Anterior cingulate cortex (tissue), 58 donors: ENCODE results near the gene KDM4B.

Source experiments
- DNase-seq, 58 donors: peaks; one replicate each; lab custom pipeline; 2025; lab: John Stamatoyannopoulos, UW

The KDM4B gene

DNA sequence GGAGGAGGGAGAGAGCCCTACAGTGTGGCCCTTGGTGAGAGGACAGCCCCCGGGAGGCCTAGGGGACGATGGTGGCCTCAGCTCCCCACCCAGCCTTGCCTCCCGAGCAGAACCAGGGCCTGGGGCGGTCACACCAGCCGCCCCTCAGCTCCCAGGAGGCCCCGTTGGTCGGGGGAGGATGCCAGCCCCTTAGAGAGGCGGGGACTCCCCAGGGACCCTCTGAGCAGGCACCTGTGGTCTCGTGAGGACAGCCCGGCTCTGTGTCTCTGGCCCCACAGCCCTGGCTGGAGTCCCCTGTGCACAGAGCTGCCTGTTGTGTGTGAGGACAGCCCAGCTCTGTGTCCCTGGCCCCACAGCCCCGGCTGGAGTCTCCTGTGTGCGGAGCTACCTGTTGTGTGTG, 158.8 kb downstream of the KDM4B start:
- DNase-seq, result no peak

DNA sequence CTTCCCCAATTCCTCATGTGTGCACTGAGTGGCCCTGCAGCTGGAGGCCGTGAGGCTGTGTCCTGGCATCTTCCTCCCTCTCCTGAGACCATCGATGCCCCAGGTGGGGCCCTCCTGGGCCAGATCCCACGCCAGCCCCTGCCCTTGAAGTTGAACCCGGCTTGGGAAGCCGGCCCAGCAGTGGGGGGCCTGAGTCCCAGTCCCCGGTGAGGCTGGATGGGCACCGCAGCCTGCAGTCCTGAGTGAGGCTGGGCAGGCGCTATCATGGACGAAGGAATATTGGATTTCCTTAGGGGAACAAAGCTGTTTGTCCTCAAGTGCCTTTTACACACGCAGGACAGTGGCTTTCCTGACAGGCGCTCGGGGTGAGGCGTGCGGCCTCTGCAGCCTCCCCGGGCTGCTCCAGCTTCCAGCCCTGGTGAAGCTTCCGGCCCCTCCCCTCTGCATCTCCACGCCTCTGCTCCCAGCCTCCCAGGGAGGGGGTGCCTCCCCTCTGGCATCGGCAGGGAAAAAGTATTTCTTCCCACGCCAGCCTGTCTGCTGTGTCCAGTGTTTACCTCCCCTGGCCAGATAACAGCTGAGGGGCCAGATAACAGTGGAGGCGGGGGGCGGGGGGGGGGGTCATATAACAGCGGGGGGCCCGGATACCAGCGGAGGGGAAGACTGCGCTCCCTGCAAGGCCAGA, 159.5 kb downstream of the KDM4B start:
- peak in 3 of 58 donors; percentile 10 to 35 (median 17) for DNase-seq

DNA sequence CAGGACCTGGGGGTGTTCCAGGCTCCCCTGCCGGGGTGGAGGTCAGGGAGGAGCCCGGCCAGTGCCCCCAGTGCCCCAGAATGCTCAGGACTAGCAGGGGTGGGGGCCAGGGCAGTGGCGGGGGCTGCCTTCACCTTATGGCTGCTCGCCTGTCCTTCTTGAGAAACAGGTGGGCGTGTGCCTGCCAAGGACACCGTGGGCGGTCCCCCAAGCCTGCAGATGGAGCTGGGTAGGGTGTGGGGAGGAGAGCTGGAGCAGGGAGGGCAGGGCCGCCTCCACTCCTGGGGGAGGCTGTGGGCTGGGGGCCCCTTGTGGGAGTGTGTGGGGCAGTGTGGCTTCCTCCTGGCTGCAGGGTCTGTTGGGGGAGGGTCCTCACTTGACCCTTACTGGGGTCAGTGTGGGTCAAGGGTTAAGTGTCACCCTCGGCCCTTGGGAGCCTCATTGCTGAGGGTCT, 160.1 kb downstream of the KDM4B start:
- no peak for DNase-seq

DNA sequence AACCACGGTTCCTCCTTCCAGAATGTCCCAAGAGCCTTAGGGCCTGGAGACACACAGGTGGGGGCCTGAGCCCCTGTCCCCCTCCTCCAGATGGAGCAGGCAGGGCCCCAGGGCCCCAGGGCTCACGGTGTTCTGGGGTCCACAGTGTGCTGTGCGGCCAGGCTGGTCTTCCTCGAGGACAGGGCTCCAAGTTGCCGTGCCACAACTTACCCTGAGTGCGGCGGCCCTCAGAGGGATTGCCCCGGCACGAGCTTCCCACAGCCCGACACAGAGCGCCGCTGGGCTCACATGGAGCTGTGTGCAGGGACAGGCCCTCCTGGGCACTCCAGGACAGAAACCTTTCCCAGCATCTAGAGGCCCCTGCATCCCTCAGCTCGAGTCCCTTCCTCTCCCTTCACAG, 160.8 kb downstream of the KDM4B start:
- no peak for DNase-seq

DNA sequence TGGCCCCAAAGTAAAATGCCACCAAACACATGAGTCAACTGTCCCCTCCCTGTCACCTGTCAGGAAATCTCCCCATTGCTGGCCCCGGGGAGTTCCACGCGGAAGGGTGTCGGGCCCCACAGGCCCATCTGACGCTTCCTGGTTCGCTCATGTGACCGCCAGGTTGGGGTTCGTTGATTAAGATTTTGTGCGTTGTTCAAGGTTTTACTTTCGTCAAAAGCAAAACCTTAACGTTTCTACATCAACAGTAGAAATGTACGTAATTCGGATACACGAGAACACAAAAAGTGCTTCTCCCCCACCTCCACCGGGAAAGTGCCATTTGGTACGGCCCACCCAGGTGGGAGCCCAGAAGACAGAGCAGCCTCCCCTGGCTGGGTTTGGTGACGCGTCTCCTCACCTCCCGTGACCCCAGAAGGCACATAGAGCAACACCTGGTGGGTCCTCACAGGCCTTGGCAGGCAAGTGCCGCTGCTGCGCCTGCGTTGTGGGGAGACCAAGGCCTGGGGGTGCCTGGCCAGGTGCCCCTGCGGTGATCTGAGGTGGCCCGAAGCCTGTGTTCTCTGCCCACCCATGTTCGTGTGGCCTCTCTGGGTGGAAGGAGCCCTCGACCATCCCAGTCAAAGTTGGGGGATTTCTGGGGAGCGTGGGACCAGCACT, 161.6 kb downstream of the KDM4B start:
- DNase-seq, result no peak

DNA sequence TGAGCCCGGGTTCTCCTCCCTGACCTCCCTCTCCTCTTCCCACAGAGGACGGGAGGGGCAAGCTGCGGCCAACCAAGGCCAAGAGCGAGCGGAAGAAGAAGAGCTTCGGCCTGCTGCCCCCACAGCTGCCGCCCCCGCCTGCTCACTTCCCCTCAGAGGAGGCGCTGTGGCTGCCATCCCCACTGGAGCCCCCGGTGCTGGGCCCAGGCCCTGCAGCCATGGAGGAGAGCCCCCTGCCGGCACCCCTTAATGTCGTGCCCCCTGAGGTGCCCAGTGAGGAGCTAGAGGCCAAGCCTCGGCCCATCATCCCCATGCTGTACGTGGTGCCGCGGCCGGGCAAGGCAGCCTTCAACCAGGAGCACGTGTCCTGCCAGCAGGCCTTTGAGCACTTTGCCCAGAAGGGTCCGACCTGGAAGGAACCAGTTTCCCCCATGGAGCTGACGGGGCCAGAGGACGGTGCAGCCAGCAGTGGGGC, 162.2 kb downstream of the KDM4B start:
- DNase-seq, result no peak

DNA sequence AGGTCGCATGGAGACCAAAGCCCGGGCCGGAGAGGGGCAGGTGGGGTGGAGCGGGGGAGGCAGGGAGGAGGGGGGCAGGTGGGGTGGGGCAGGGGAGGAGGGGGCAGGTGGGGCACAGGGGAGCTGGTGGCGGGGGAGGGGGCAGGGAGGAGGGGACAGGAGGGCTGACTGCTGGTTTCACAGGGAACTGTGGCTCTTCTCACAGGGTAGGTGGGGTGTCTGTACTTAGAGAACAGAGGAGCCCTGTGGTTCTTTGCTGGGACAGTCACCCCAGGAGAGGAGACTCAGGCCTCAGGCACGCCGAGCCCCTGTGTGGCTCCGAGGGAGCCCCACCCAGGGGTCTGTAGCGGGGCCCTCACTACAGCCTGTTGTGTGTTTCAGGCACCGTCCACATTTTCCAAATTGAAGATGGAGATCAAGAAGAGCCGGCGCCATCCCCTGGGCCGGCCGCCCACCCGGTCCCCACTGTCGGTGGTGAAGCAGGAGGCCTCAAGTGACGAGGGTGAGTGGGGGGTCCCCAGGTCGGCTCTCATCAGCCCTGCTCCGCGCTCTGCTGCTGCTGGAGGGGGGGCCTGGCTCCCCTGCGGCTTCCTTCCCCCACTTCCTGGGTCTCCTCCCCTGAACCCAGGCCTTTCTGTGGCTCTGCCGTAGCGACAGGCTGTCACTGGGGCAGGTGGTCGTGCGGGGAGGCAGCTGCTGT, 162.7 kb downstream of the KDM4B start:
- DNase-seq, result no peak

DNA sequence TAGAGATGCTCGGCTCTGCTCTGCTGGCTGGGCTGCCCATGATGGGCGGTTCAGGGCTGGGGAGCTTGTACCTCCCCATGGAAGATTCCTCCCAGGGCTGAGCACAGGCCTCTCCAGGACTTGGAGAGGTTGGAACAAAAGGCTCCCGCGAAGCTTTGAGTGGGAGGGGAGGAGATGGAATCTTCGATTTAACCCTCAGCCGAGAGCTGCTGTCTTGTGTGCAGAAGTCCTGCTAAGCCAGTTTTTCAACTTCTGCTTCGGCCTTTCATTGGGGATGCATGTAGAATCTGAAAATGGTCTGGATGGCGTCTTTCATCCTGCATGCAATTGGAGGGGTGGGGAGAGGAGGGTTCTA, 163.3 kb downstream of the KDM4B start:
- peak in 4 of 58 donors; percentile 14 to 45 (median 22) for DNase-seq

DNA sequence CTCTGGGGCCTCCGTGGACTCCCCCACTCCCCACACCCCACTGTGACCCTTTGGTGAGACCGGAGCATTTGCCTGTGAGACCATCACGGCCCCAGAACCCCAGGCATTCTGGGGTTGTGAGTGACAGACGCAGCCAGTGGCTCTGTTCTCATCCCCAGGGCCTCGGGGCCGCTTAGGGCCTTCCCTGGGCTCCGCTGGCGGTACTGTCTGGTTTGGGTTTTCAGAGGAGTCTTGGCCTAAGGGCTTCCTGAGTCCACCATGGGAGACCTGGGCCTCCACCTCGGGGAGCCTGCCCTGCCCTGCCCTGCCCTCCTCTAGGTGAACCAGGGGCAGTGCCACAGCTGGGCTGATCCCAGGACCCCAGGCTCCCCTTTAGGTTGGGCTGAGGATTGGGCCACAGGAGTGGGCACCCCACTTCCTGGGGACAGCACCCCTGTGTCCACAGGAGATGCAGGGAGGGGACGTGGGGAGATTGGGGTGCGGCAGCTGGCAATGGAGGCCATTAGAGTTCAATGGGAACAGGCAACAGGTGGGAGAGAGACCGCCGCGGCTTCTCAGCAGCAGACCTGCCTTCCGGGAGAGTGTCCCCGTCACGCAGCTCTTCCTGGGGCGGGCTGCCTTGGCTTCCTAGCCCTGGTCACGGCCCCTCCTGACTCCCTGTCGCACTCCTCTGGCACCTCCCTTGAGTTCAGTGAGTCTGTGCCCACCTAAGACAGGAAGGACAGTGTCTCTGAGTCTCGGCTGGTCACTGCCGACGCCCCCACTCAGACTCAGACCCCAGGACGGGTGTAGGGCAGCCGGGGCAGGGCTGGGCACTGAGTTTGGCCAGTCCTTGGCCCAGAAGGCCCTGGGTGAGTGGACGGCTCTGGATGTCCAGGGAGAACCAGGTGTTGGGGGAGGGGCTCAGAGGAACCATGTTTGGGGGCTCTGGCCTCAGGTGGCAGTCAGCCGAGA, 164.1 kb downstream of the KDM4B start:
- DNase-seq, result no peak

DNA sequence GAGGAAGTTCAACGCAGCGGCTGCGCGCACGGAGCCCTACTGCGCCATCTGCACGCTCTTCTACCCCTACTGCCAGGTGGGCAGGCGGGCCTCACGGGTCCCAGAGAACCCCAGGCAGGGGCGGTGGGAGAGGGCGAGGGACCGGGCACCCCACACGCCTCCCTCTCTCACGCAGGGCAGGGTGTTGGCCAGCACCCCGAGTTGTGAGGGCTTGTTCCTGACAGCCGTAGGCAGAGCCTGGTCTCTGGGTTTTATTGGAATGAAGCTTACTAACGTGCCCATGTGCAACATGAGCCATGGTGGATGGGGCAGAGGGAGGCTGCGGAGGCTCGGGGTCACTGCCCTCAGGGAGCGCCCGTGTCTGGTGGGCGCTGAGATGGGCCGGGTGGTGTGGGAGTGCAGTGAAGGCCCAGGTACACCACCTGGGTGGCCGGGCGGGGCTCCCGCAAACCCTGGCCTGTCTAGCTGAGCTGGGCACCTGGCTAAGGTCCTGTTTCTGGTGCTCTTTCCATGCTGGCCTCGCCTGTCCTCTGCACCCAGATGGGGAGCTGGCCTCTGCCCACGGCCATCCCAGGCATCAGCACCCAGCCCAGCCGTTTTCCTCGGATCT, 165.2 kb downstream of the KDM4B start:
- no peak for DNase-seq

DNA sequence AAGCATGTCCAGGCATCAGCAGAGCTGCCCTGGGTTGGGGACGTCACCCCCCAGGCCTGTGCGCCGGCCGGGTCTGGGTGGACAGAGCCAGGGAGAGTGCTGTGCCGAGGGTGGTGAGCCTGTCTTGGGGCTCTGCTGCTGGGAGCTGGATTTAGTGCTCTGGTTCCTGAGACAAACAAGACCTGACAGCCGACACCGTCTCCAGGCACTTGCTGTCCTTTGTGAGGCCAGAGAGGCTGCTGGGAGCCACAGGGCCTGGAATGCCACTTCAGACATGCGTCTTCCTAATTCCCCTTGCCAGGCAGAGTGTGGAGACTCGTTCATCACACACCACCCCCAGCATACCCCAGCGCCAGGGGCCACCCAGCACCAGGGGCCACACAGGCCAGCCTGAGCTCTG, 165.8 kb downstream of the KDM4B start:
- no peak for DNase-seq

DNA sequence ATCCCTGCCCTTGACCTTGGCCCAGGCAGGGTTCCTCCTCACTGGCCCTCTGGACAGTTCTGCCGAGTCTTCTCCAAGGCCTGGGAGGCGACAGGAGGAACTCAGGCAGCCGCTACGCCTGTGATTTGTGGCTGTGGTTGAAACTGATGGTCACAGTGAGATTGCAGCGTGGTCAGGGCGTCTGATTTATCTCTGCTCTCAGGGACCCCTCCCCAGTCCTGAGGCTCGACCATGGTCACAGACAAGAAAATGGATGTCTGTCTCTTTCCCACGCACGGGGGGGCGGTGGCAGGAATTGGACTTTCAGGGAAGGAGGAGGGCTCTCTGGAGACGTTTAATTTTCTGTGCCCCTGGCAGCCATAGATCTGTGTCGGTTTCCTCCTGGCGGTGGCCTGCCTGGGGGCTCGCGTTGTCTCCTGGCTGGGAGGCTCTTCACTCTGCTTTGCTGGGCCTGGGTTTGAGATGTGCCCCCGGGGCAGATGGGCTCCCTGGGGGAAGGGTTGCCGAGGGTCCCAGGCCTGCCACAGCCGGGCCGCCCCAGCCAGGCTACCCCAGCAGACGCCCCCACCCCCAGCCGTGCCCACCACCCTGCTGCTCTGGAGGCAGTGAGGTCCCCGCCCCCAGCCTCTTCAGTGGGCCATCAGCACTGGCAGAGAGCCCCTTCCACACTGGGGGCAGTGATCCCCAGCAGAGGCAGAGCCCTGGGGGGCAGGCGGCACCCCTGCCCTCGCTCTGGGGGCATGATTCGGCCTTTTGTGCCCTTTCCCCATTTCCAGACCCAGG, 167.4 kb downstream of the KDM4B start:
- DNase-seq, result no peak

DNA sequence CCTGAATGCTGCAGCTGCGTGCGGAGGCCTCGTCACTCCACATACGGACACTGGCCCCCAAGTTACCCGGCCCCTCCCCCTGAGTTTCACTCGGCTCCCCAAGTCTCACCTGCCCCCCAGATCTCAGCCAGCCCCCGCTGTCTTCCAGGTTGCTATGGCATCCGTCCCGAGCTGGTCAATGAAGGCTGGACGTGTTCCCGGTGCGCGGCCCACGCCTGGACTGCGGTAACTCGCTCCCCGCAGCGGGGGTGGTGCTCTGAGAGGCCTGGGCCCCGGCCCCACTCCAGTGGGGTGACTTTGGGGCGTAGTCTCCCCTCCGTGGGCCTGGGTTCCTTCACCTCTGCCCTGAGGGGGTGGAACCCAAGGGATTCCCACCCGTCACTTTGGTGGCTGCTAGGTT, 168.2 kb downstream of the KDM4B start:
- DNase-seq, result peak in 16 of 58 donors; percentile 7 to 61 (median 28)

DNA sequence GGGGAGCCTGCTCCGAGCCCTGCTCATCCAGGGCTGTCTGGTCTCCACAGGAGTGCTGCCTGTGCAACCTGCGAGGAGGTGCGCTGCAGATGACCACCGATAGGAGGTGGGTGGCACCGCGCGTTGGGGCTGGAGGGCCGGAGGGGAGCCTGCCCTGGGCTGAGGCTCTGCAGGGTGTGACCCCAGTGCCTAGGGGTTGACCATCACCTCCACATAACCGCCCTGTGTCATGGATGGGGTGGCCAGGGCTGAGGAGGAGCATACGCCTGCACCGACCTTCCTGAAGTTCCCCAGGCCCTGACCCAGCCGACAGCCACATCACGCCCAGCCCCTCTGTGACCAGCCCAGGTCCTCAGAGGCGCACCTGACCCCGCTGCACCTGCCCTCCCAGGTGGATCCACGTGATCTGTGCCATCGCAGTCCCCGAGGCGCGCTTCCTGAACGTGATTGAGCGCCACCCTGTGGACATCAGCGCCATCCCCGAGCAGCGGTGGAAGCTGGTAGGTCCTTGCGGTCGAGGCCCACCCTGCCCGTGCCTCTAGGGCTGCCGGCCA, 168.7 kb downstream of the KDM4B start:
- peak in 1 of 58 donors; percentile 33 for DNase-seq

DNA sequence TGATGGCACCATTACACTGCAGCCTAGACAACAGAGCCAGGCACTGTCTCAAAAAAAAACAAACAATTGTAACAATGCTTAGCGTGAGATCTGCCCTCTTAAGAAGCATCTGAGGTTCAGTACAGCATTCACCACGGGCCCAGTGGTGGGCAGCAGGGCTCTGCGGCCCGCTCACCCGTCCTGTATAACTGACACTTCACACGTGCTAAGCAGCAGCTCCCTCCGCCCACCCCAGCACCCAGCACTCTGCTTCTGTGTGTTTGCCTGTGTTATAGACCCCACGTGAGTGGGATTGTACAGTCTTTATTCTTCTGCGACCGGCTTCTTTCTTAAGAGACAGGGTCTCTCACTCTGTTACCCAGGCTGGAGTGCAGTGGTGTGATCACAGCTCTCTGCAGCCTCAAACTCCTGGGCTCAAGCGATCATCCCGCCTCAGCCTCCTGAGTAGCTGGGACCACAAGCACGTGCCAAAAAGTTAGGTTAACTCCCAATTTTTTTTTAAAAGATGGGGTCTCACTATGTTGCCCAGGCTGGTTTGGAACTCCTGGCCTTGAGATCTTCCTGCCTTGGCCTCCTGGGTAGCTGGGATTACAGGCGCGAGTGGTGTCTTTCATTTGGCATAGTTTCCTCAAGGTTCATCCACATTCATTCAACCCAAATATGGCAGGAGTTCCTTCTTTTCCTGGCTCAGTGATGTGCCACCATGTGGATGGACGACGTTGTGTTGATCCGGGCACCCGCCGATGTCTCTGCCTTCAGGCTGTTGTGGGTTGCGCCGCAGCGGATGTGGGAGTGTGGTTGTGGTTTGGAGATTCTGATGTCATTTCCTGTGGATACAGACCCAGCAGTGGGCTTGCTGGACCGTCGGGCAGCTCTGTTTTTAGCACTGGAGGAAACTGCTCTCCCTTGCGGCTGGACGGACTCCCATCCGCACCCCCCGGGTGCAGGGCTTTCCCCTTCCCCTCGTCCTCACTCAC, 170.0 kb downstream of the KDM4B start:
- DNase-seq, result peak in 33 of 58 donors; percentile 7 to 58 (median 24)

DNA sequence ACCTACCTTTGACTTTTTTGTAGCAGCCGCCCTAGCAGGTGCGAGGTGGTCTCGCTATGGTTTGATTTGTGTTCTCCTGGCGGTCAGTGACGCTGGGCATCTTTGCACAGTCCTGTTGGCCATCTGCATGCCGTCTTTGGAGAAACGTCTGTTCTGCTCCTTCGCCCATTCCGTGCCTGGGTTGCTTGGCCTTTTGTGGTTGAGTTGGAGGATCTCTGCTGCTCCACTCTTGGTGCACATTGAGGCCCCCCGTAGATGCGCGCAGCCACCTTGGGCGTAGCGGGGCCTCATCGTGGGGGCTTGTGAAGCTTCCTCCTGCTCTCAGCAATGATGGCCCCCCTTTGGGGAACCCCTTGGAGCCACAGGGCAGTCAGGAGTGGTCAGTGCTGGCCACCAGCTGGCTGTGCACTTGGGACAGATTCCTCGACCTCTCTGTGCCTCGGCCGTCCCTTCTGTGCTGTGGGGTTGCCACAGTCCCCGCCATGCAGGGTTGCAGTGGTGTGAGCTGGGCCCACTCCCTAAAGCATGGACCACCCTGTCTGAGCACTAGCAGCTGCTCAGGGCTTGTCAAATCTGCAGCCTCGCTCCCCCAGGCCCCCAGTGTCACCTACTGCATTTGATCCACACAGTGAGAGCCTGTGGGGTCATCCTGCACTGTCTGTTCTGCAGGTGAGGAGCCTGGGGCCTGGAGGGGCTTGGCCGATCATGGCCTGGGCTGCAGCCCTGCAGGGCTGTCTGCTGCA, 170.8 kb downstream of the KDM4B start:
- DNase-seq, result no peak
